Measurements from ENCODE around the gene RAB14. TPM values are rescaled to one million over a fixed set of nuclear protein-coding genes. Genes with fewer than 3 reads are reported as not detected.

RAB14 gene
- polyA plus RNA-seq, 1 donor from 2014 or later, result 94.5 TPM

DNA sequence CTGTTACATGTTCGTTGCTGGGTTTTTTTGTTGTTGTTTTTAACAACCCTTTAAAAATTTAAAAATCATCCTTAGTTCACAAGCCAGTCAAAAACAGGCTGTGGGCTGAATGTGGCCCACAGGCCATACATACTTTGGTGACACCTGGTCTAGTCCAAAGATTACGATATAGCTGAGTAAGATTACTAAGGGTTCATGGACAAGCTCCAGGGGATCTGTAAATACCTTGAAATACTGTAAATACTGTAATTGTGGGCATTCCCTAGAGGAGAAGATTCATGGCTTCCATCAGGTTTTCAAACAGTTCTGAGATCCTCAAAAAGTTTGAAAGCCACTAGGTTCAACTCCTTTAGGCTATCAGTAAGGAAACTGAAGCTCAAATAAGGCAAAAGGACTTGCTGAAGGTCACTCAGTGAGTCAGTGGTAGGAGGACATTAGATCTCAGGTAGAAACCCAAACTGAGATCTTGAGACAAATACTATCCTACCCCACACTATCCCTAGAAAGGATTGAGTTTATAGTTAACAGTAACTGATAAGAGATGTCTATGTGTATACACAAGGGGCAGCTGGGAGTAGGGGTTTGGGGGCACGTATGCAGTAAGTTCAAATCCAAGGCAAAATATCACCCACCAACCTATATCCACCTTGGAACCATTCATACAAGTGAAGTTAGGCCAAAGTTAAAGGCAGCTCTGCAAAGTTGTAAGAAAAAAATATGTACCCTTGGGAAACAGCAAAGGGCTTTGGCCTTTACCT lies 17.8 kb downstream of the RAB14 start:
- Histone ChIP-seq H2AFZ (ENCODE audit: low read depth, low read length) (no peak overlapping the region), H3K36me3 (ENCODE audit: insufficient read depth, low read length) (peaks cover 10% of the 10 kb centered on the region), H3F3A (ENCODE audit: insufficient read depth, low read length, poor library complexity, severe bottlenecking) (no peaks in the 10 kb centered on the region), H4K20me1 (ENCODE audit: insufficient read depth) (peaks cover 5% of the 10 kb centered on the region), H3K4me3 (ENCODE audit: low read length) (no peak overlapping the region), H3K27ac (ENCODE audit: low read length) (no peak overlapping the region), H3K4me2 (ENCODE audit: low read length) (no peak overlapping the region), H3K79me2 (replicated peaks; ENCODE audit: insufficient read depth, low read length) (peaks cover 31% of the 10 kb centered on the region), H3K9ac (ENCODE audit: low read length) (no peak overlapping the region), H3K9me3 (ENCODE audit: low read length) (no peaks in the 10 kb centered on the region), H3K27me3 (ENCODE audit: insufficient read depth, low read depth, low read length) (no peaks in the 10 kb centered on the region), H3K9me2 (ENCODE audit: insufficient read depth, low read length) (no peaks in the 10 kb centered on the region)
- TF ChIP-seq, protein P1, sequence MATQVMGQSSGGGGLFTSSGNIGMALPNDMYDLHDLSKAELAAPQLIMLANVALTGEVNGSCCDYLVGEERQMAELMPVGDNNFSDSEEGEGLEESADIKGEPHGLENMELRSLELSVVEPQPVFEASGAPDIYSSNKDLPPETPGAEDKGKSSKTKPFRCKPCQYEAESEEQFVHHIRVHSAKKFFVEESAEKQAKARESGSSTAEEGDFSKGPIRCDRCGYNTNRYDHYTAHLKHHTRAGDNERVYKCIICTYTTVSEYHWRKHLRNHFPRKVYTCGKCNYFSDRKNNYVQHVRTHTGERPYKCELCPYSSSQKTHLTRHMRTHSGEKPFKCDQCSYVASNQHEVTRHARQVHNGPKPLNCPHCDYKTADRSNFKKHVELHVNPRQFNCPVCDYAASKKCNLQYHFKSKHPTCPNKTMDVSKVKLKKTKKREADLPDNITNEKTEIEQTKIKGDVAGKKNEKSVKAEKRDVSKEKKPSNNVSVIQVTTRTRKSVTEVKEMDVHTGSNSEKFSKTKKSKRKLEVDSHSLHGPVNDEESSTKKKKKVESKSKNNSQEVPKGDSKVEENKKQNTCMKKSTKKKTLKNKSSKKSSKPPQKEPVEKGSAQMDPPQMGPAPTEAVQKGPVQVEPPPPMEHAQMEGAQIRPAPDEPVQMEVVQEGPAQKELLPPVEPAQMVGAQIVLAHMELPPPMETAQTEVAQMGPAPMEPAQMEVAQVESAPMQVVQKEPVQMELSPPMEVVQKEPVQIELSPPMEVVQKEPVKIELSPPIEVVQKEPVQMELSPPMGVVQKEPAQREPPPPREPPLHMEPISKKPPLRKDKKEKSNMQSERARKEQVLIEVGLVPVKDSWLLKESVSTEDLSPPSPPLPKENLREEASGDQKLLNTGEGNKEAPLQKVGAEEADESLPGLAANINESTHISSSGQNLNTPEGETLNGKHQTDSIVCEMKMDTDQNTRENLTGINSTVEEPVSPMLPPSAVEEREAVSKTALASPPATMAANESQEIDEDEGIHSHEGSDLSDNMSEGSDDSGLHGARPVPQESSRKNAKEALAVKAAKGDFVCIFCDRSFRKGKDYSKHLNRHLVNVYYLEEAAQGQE (IDR thresholded peaks at IDR 0.05; ENCODE audit: borderline replicate concordance), result no peak
- TF ChIP-seq TAF1 (IDR thresholded peaks at IDR 0.05; ENCODE audit: low read depth), result no peak
- TF ChIP-seq, protein P2, sequence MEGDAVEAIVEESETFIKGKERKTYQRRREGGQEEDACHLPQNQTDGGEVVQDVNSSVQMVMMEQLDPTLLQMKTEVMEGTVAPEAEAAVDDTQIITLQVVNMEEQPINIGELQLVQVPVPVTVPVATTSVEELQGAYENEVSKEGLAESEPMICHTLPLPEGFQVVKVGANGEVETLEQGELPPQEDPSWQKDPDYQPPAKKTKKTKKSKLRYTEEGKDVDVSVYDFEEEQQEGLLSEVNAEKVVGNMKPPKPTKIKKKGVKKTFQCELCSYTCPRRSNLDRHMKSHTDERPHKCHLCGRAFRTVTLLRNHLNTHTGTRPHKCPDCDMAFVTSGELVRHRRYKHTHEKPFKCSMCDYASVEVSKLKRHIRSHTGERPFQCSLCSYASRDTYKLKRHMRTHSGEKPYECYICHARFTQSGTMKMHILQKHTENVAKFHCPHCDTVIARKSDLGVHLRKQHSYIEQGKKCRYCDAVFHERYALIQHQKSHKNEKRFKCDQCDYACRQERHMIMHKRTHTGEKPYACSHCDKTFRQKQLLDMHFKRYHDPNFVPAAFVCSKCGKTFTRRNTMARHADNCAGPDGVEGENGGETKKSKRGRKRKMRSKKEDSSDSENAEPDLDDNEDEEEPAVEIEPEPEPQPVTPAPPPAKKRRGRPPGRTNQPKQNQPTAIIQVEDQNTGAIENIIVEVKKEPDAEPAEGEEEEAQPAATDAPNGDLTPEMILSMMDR (IDR thresholded peaks at IDR 0.05; ENCODE audit: poor library complexity, severe bottlenecking), result no peak
- no peak for TF ChIP-seq MXI1 (conservative IDR thresholded peaks at IDR 0.05; ENCODE audit: poor library complexity, severe bottlenecking)
- no peak for TF ChIP-seq EZH2 (IDR thresholded peaks at IDR 0.05; ENCODE audit: borderline replicate concordance, insufficient read depth, low read length, poor library complexity, severe bottlenecking)
- TF ChIP-seq EP300 (conservative IDR thresholded peaks at IDR 0.05; ENCODE audit: poor library complexity, severe bottlenecking), result no peak
- no peak for TF ChIP-seq SMC3 (conservative IDR thresholded peaks at IDR 0.05; ENCODE audit: poor library complexity)
- TF ChIP-seq POLR2AphosphoS5 (IDR thresholded peaks at IDR 0.05), result no peak
- no peak for TF ChIP-seq RAD21 (conservative IDR thresholded peaks at IDR 0.05)

DNA sequence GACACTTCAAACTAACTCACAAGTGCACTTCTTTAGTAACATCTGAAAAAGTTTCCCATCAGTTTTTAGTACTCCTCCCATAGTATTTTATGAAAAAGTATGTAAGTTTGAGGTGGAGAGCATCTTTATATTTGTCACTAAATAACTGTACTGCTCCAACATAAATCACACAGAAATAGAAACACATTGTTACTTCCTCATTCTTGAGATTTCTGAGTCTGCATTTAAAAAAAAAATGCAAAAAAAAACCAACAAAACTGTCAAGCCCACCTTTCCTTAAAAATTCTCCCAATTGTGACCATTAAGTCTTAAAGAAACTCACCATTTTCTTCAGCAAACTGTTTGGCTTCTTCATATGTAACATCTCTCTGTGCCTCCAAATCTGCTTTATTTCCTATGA lies 18.7 kb downstream of the RAB14 start:
- Histone ChIP-seq H3K27ac (ENCODE audit: low read length) (no peak overlapping the region), H2AFZ (ENCODE audit: low read depth, low read length) (no peak overlapping the region), H4K20me1 (ENCODE audit: insufficient read depth) (peaks cover 3% of the 10 kb centered on the region), H3K9me3 (ENCODE audit: low read length) (no peaks in the 10 kb centered on the region), H3F3A (ENCODE audit: insufficient read depth, low read length, poor library complexity, severe bottlenecking) (no peaks in the 10 kb centered on the region), H3K27me3 (ENCODE audit: insufficient read depth, low read depth, low read length) (no peaks in the 10 kb centered on the region), H3K4me3 (ENCODE audit: low read length) (no peak overlapping the region), H3K9ac (ENCODE audit: low read length) (no peak overlapping the region), H3K79me2 (replicated peaks; ENCODE audit: insufficient read depth, low read length) (peaks cover 29% of the 10 kb centered on the region), H3K36me3 (ENCODE audit: insufficient read depth, low read length) (peaks cover 10% of the 10 kb centered on the region), H3K9me2 (ENCODE audit: insufficient read depth, low read length) (no peaks in the 10 kb centered on the region), H3K4me2 (ENCODE audit: low read length) (no peak overlapping the region)
- TF ChIP-seq TAF1 (IDR thresholded peaks at IDR 0.05; ENCODE audit: low read depth) (no peak), MXI1 (conservative IDR thresholded peaks at IDR 0.05; ENCODE audit: poor library complexity, severe bottlenecking) (no peak), SMC3 (conservative IDR thresholded peaks at IDR 0.05; ENCODE audit: poor library complexity) (no peak), RAD21 (conservative IDR thresholded peaks at IDR 0.05) (no peak), EZH2 (IDR thresholded peaks at IDR 0.05; ENCODE audit: borderline replicate concordance, insufficient read depth, low read length, poor library complexity, severe bottlenecking) (no peak), POLR2AphosphoS5 (IDR thresholded peaks at IDR 0.05) (no peak), EP300 (conservative IDR thresholded peaks at IDR 0.05; ENCODE audit: poor library complexity, severe bottlenecking) (no peak)
- TF ChIP-seq, protein P1 (IDR thresholded peaks at IDR 0.05; ENCODE audit: borderline replicate concordance), result no peak
- TF ChIP-seq, protein P2 (IDR thresholded peaks at IDR 0.05; ENCODE audit: poor library complexity, severe bottlenecking), result no peak
